Measurements from ENCODE around the gene BMP7. TPM values are rescaled to one million over a fixed set of nuclear protein-coding genes. Genes with fewer than 3 reads are reported as not detected.

Gene BMP7
- total and polyA plus RNA-seq, 2 experiments from 2014 or later, result 130 to 276 TPM

DNA sequence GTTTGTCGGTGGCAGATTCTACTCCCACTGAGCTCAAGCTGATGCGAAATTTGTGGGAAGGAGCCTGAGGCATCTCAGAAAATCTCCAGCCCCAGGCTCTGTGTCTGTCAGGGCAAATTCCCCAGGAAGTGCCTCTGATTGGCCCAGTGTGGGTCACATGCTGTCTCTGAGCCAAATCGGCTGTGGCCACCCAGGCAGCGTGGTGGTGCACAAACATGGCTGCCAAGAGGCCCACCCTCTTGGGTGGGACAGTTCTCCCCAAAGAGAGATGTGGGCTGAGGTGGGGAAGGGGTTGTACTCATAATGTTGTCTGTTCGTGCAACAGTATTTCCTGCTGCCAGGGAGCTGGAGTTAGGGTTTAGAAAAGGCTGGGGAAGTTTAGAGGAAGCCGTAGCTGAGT lies 130.6 kb downstream of the BMP7 start:
- Histone ChIP-seq H3K27me3 (no peaks in the 10 kb centered on the region), H3K4me1 (ENCODE audit: low read depth) (peaks cover 4% of the 10 kb centered on the region), H3K4me3 (no peak overlapping the region), H3K36me3 (no peaks in the 10 kb centered on the region), H3K27ac (no peak overlapping the region), H3K9me3 (ENCODE audit: low read depth) (no peaks in the 10 kb centered on the region)
- TF ChIP-seq, protein P1, sequence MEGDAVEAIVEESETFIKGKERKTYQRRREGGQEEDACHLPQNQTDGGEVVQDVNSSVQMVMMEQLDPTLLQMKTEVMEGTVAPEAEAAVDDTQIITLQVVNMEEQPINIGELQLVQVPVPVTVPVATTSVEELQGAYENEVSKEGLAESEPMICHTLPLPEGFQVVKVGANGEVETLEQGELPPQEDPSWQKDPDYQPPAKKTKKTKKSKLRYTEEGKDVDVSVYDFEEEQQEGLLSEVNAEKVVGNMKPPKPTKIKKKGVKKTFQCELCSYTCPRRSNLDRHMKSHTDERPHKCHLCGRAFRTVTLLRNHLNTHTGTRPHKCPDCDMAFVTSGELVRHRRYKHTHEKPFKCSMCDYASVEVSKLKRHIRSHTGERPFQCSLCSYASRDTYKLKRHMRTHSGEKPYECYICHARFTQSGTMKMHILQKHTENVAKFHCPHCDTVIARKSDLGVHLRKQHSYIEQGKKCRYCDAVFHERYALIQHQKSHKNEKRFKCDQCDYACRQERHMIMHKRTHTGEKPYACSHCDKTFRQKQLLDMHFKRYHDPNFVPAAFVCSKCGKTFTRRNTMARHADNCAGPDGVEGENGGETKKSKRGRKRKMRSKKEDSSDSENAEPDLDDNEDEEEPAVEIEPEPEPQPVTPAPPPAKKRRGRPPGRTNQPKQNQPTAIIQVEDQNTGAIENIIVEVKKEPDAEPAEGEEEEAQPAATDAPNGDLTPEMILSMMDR (IDR thresholded peaks at IDR 0.05; ENCODE audit: low read depth, low read length), result no peak
- DNase-seq (ENCODE audit: low read depth in 1 of 2, low spot score in 1 of 2), result no peak

DNA sequence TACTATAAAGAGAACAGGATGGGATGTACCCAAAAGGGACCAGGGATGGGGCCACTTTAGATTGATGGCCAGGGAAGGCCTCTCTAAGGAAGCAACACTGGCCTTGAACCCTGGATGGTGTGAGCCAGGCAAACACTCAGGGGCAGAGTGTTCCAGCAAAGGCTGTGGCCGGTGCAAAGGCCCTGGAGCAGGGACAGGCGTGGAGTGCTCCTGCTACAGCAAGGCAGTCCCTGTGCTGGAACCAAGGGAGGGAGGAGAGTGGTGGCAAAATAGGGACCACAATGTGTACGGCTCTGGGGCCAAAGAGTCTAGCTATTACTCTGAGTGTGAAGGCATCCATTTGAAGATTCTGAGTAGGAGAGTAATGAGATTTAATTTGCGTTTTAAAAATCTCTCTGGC lies 131.6 kb downstream of the BMP7 start:
- Histone ChIP-seq H3K4me3 (no peak overlapping the region), H3K27me3 (no peaks in the 10 kb centered on the region), H3K9me3 (ENCODE audit: low read depth) (no peaks in the 10 kb centered on the region), H3K4me1 (ENCODE audit: low read depth) (peaks cover 4% of the 10 kb centered on the region), H3K27ac (no peak overlapping the region), H3K36me3 (no peaks in the 10 kb centered on the region)
- TF ChIP-seq, protein P1 (IDR thresholded peaks at IDR 0.05; ENCODE audit: low read depth, low read length), result no peak
- DNase-seq (ENCODE audit: low read depth in 1 of 2, low spot score in 1 of 2), result no peak

DNA sequence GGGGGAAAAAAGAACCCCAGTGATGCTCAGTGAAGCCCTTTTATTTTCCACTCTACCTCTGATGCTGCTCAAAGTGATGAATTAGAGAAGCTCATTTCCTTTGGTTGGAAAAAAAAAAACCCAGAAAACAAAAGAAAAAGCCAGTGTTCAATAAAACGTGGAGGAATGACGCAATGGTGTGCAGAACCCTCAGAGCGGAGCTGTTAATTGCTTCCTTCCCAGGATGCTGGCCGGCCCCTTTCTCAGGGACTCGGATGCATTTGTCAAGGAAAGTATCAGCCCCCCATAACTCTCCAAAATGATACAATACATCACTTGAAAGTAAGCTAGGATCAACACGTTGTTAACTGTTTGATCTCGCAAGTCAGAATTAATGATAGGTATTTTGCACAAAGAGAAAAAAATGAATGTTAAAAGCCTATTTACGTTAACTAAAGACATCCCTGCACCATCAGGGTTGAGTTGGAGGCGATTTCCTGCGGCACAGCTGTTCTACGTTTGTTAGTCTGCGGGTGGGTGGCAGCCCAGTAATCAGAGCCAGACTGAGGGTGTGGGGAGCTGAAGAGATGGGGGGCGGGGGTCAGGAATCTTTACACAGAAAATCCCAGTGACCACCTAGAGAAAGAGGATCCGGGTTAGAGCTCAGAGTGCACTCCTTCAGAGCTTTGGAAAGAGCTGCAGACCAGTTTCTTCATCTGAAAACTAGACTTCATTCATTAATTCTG lies 132.4 kb downstream of the BMP7 start:
- Histone ChIP-seq H3K4me3 (no peak overlapping the region), H3K4me1 (ENCODE audit: low read depth) (peaks cover 4% of the 10 kb centered on the region), H3K27ac (no peak overlapping the region), H3K27me3 (no peaks in the 10 kb centered on the region), H3K36me3 (no peaks in the 10 kb centered on the region), H3K9me3 (ENCODE audit: low read depth) (no peaks in the 10 kb centered on the region)
- DNase-seq (ENCODE audit: low read depth in 1 of 2, low spot score in 1 of 2), result no peak
- TF ChIP-seq, protein P1 (IDR thresholded peaks at IDR 0.05; ENCODE audit: low read depth, low read length), result no peak

DNA sequence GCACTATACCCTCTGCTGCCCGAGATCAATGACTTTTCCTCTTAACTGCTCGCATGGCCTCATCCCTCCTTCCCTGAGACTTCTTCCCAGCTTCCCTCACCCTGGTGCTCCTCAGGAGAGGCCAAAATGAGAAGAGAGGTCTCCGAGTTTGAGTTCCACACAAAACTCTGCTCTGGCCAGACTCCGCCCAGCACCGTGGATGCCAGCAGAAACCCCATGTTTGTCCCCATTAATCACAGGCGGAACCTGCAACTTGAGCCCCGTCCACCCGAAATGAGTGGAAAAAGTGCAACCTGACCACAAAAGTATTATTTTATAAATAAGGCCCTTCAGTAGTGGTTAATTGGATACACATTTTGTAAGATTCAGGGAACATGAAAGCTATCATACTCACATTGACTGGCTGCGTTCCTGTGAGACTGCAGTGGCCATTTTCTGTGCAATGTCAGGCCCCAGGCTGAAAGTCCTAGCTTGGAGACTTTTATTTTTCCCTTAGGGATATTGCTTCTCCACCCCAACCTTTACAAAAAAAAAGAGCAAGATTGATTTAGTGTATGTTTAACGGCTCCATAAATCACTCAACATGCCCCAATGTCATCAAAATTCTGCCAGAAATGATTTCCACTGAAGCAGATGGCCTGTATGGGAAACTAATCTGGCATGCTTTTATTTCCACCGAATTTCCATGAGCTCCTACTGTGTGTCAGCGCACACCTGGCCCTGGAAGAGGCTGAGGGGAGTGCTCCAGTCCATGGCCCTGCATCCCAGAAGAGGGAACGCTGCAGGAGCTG lies 134.6 kb downstream of the BMP7 start:
- TF ChIP-seq, protein P1 (IDR thresholded peaks at IDR 0.05; ENCODE audit: low read depth, low read length), result no peak
- no peak for DNase-seq (ENCODE audit: low read depth in 1 of 2, low spot score in 1 of 2)
- Histone ChIP-seq H3K4me1 (ENCODE audit: low read depth) (peaks cover 4% of the 10 kb centered on the region), H3K27me3 (no peaks in the 10 kb centered on the region), H3K36me3 (no peaks in the 10 kb centered on the region), H3K9me3 (ENCODE audit: low read depth) (no peaks in the 10 kb centered on the region), H3K27ac (no peak overlapping the region), H3K4me3 (no peak overlapping the region)

DNA sequence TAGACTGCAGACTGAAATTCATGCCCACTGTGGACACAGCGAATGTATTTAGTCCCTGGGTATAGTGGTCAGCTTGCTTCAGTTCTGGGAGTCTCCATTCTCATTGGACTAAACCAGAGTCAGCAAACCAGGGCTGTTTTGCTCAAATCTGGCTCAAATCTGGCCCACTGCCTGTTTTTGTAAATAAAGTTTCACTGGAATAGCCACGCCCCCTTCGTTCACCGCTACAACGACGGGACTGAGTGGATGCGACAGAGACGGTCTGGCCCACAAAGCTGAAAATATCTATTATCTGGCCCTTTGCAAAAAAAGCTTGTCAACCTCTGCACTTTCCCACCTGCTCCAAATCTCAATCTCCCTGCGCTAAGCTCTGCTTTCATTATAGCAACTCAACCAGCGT lies 135.4 kb downstream of the BMP7 start:
- DNase-seq (ENCODE audit: low read depth in 1 of 2, low spot score in 1 of 2), result no peak
- no peaks in the 10 kb centered on the region for H3K27me3 ChIP-seq
- H3K9me3 ChIP-seq (ENCODE audit: low read depth), result no peaks in the 10 kb centered on the region
- no peak overlapping the region for H3K4me3 ChIP-seq
- TF ChIP-seq, protein P1 (IDR thresholded peaks at IDR 0.05; ENCODE audit: low read depth, low read length), result no peak
- no peaks in the 10 kb centered on the region for H3K36me3 ChIP-seq
- peaks cover 4% of the 10 kb centered on the region for H3K4me1 ChIP-seq (ENCODE audit: low read depth)
- no peak overlapping the region for H3K27ac ChIP-seq

Measured in cardiac muscle cell (in vitro differentiated cells and primary cell).